DOHH2 (cell line): Measurements from ENCODE around the gene JUND.

Source experiments
- H3F3A ChIP-seq: fragments of 200-600 bp; sonication (generic), shearing (Covaris generic); 2 replicates; pipeline ENCODE4 v1.6.0; 2016; ENCODE audit warnings: antibody characterized with exemption, mild to moderate bottlenecking; ENCODE audit not compliant: control insufficient read depth, insufficient read depth
- H3K27ac ChIP-seq: fragments of 200-600 bp; sonication (generic); 2 replicates; pipeline ENCODE4 v1.5.1; 2014; ENCODE audit warnings: low read depth, mild to moderate bottlenecking, low read length, moderate library complexity
- H3K27me3 ChIP-seq: fragments of 200-600 bp; sonication (generic); 2 replicates; pipeline ENCODE4 v1.6.1; 2014; ENCODE audit warnings: mild to moderate bottlenecking, low read length, mixed read lengths; ENCODE audit not compliant: control insufficient read depth
- H3K36me3 ChIP-seq: fragments of 200-600 bp; sonication (generic); 2 replicates; pipeline ENCODE4 v1.6.1; 2014; ENCODE audit warnings: mild to moderate bottlenecking, low read length, moderate library complexity, mixed read lengths; ENCODE audit not compliant: control insufficient read depth
- H3K4me1 ChIP-seq: fragments of 200-600 bp; sonication (generic); 2 replicates; pipeline ENCODE4 v1.6.1; 2014; ENCODE audit warnings: mild to moderate bottlenecking, low read length, mixed read lengths; ENCODE audit not compliant: control insufficient read depth
- H3K4me2 ChIP-seq: fragments of 200-600 bp; sonication (generic); 2 replicates; pipeline ENCODE4 v1.6.0; 2014; ENCODE audit warnings: mild to moderate bottlenecking, low read length, moderate library complexity
- H3K4me3 ChIP-seq: fragments of 200-600 bp; sonication (generic); 2 replicates; pipeline ENCODE4 v1.5.1; 2014; ENCODE audit warnings: mild to moderate bottlenecking, low read length, mixed read lengths
- H3K79me2 ChIP-seq: fragments of 200-600 bp; sonication (generic); 2 replicates; pipeline ENCODE4 v1.6.1; 2014; ENCODE audit warnings: mild to moderate bottlenecking, low read length, mixed read lengths; ENCODE audit not compliant: control insufficient read depth
- H3K9me2 ChIP-seq: fragments of 200-600 bp; sonication (generic); replicated peaks from 2 replicates; pipeline ENCODE4 v1.6.1; 2014; ENCODE audit warnings: mild to moderate bottlenecking, low read length, mixed read lengths; ENCODE audit not compliant: control insufficient read depth
- H3K9me3 ChIP-seq: fragments of 200-600 bp; sonication (generic); 2 replicates; pipeline ENCODE4 v1.6.1; 2014; ENCODE audit warnings: antibody characterized with exemption, low read length, mixed read lengths; ENCODE audit not compliant: control insufficient read depth, insufficient read depth
- H4K20me1 ChIP-seq: fragments of 200-600 bp; sonication (generic); 2 replicates; pipeline ENCODE4 v1.6.0; 2014; ENCODE audit warnings: low read depth, mild to moderate bottlenecking, antibody characterized with exemption, low read length, moderate library complexity; ENCODE audit not compliant: control insufficient read depth, insufficient read depth
- CTCF ChIP-seq: fragments of 200-600 bp; sonication (generic); IDR thresholded peaks from one replicate; pipeline ENCODE4 v1.5.1; 2014; ENCODE audit warnings: antibody characterized with exemption, mild to moderate bottlenecking, low read depth, low read length; ENCODE audit not compliant: poor library complexity, severe bottlenecking
- EZH2phosphoT487 ChIP-seq: fragments of 200-600 bp; sonication (generic); IDR thresholded peaks from 2 replicates; pipeline ENCODE4 v1.6.1; 2017; ENCODE audit warnings: borderline replicate concordance, mild to moderate bottlenecking, antibody characterized with exemption, low read length, moderate library complexity, mixed read lengths

Gene JUND

GRCh38 chr19:18319591-18320135, 38.2 kb upstream of the JUND start:
- H3K9me2 ChIP-seq, result no peaks in the 10 kb centered on the region
- H3F3A ChIP-seq, result peaks cover 12% of the 10 kb centered on the region
- H3K27me3 ChIP-seq, result no peaks in the 10 kb centered on the region
- H4K20me1 ChIP-seq, result peaks cover 12% of the 10 kb centered on the region; the same call in 1 of the 2 replicates
- H3K4me1 ChIP-seq, result peaks cover 44% of the 10 kb centered on the region
- peaks cover 70% of the 10 kb centered on the region for H3K79me2 ChIP-seq
- TF ChIP-seq CTCF (no peak), EZH2phosphoT487 (no peak)
- H3K4me3 ChIP-seq, result no peak overlapping the region
- H3K4me2 ChIP-seq, result no peak overlapping the region
- H3K9me3 ChIP-seq, result no peaks in the 10 kb centered on the region
- peaks cover 61% of the 10 kb centered on the region for H3K36me3 ChIP-seq
- H3K27ac ChIP-seq, result no peak overlapping the region

- no peaks in the 10 kb centered on the region for H3K9me3 ChIP-seq
- H3F3A ChIP-seq, result 0 out of 2 replicates have a peak, but pooled peaks cover 3% of the 10 kb centered on the region
- H3K79me2 ChIP-seq, result peaks cover 73% of the 10 kb centered on the region
- H3K36me3 ChIP-seq, result peaks cover 74% of the 10 kb centered on the region
- no peak overlapping the region; the same call in 1 of the 2 replicates for H3K4me2 ChIP-seq
- TF ChIP-seq CTCF (no peak), EZH2phosphoT487 (no peak)
- H3K9me2 ChIP-seq, result no peaks in the 10 kb centered on the region
- H4K20me1 ChIP-seq, result peaks cover 12% of the 10 kb centered on the region; the same call in 1 of the 2 replicates
- peaks cover 29% of the 10 kb centered on the region for H3K4me1 ChIP-seq
- H3K27me3 ChIP-seq, result no peaks in the 10 kb centered on the region
- no peak overlapping the region for H3K27ac ChIP-seq
- H3K4me3 ChIP-seq, result no peak overlapping the region
Measured at GRCh38 chr19:18317961-18318800, 36.8 kb upstream of the JUND start.

GRCh38 chr19:18313398-18313797, 32.0 kb upstream of the JUND start:
- H3F3A ChIP-seq, result no peaks in the 10 kb centered on the region
- no peak overlapping the region for H3K4me3 ChIP-seq
- peaks cover 31% of the 10 kb centered on the region for H3K79me2 ChIP-seq
- H3K4me2 ChIP-seq, result no peak overlapping the region
- no peak overlapping the region for H3K27ac ChIP-seq
- no peaks in the 10 kb centered on the region for H3K9me2 ChIP-seq
- no peaks in the 10 kb centered on the region for H3K27me3 ChIP-seq
- H3K36me3 ChIP-seq, result peaks cover 85% of the 10 kb centered on the region
- H3K4me1 ChIP-seq, result 0 out of 2 replicates have a peak, but pooled peaks cover 1% of the 10 kb centered on the region
- H4K20me1 ChIP-seq, result no peaks in the 10 kb centered on the region
- no peaks in the 10 kb centered on the region for H3K9me3 ChIP-seq
- no peak for TF ChIP-seq CTCF
- no peak for TF ChIP-seq EZH2phosphoT487
